Esophagus muscularis mucosa (tissue), 4 donors: Measurements from ENCODE around the gene AP1M1.

Experiments
- CTCF ChIP-seq, 3 experiments: fragments of 200-600 bp in 2 of 3; fragments of 450-650 bp in 1 of 3; sonication (generic) in 2 of 3; IDR thresholded peaks; one replicate each; pipeline ENCODE4 v1.5.1; 2017 to 2019; ENCODE audit warnings: antibody characterized with exemption in 3 of 3, mild to moderate bottlenecking in 2 of 3, moderate library complexity in 1 of 3
- EP300 ChIP-seq: sonication (generic); formaldehyde crosslinking; IDR thresholded peaks from one replicate; pipeline ENCODE4 v1.6.1; 2017; ENCODE audit warnings: antibody characterized with exemption
- POLR2A ChIP-seq: fragments of 450-650 bp; IDR thresholded peaks from one replicate; pipeline ENCODE4 v1.6.1; 2017; ENCODE audit warnings: antibody characterized with exemption, moderate library complexity, mild to moderate bottlenecking, low read depth
- POLR2AphosphoS5 ChIP-seq, 2 donors: sonication (generic); formaldehyde crosslinking; IDR thresholded peaks; one replicate each; pipeline ENCODE4 v1.6.1; 2017; ENCODE audit warnings: antibody characterized with exemption in 2 of 2

GRCh38 chr19:16167055-16167454 lies 30.7 kb upstream of the AP1M1 start:
- TF ChIP-seq POLR2AphosphoS5 (IDR thresholded peaks at IDR 0.05) (no peak), CTCF (IDR thresholded peaks at IDR 0.05) (no peak), POLR2A (no peak), EP300 (no peak)
